Liver (tissue), 3 donors: ENCODE measurements around the gene SFXN5.

Experiments used
- CTCF ChIP-seq: fragments of 150-350 bp; IDR thresholded peaks from 2 replicates; pipeline ENCODE4 v1.5.1; 2017; ENCODE audit warnings: improper control_type of control experiment, low read depth, low read length; ENCODE audit not compliant: missing input control
- EGR1 ChIP-seq, 2 donors: IDR thresholded peaks; 2 replicates each; pipeline ENCODE4 v1.6.1; 2016 to 2018; ENCODE audit warnings: antibody characterized with exemption in 2 of 2, low read depth in 2 of 2
- FOXA2 ChIP-seq: IDR thresholded peaks from 2 replicates; pipeline ENCODE4 v1.6.1; 2016; ENCODE audit warnings: antibody characterized with exemption
- GABPA ChIP-seq, 2 donors: IDR thresholded peaks in 1 of 2; conservative IDR thresholded peaks in 1 of 2; 2 replicates each; pipeline ENCODE4 v1.6.1; 2016; ENCODE audit warnings: antibody characterized with exemption in 2 of 2, mild to moderate bottlenecking in 1 of 2, moderate library complexity in 1 of 2
- JUND ChIP-seq, 2 donors: IDR thresholded peaks; 2 replicates each; pipeline ENCODE4 v1.6.1; 2016; ENCODE audit warnings: antibody characterized with exemption in 2 of 2
- MAX ChIP-seq: IDR thresholded peaks from 2 replicates; pipeline ENCODE4 v1.6.1; 2016; ENCODE audit warnings: antibody characterized with exemption
- NR2F2 ChIP-seq: IDR thresholded peaks from 2 replicates; pipeline ENCODE4 v1.6.1; 2016; ENCODE audit warnings: antibody characterized with exemption
- RAD21 ChIP-seq, 2 donors: IDR thresholded peaks; 2 replicates each; pipeline ENCODE4 v1.6.1; 2016; ENCODE audit warnings: antibody characterized with exemption in 2 of 2, mild to moderate bottlenecking in 2 of 2
- REST ChIP-seq: IDR thresholded peaks from 2 replicates; pipeline ENCODE4 v1.6.1; 2016; ENCODE audit warnings: antibody characterized with exemption, mild to moderate bottlenecking
- RXRA ChIP-seq, 2 donors: IDR thresholded peaks; 2 replicates each; pipeline ENCODE4 v1.6.1; 2017 to 2018; ENCODE audit warnings: antibody characterized with exemption in 2 of 2, mild to moderate bottlenecking in 1 of 2
- SP1 ChIP-seq: IDR thresholded peaks from 2 replicates; pipeline ENCODE4 v1.6.1; 2018; ENCODE audit warnings: antibody characterized with exemption, mild to moderate bottlenecking
- TAF1 ChIP-seq: conservative IDR thresholded peaks from 2 replicates; pipeline ENCODE4 v1.6.1; 2016; ENCODE audit warnings: antibody characterized with exemption, mild to moderate bottlenecking
- YY1 ChIP-seq: IDR thresholded peaks from 2 replicates; pipeline ENCODE4 v1.6.1; 2016; ENCODE audit warnings: antibody characterized with exemption, mild to moderate bottlenecking
- donor health status: healthy.
- donor health status: healthy.

- TF ChIP-seq MAX (no peak), YY1 (no peak), EGR1 (IDR thresholded peaks at IDR 0.05; ENCODE audit: low read depth in 2 of 2) (no peak), CTCF (no peak), SP1 (no peak), TAF1 (no peak), RAD21 (IDR thresholded peaks at IDR 0.05) (no peak), REST (no peak), NR2F2 (no peak), JUND (IDR thresholded peaks at IDR 0.05) (no peak), GABPA (IDR thresholded peaks at IDR 0.05 in 1 of 2, conservative IDR thresholded peaks at IDR 0.05 in 1 of 2) (no peak), RXRA (IDR thresholded peaks at IDR 0.05) (no peak), FOXA2 (no peak)
Measured at GRCh38 chr2:72999729-73000725, 71.5 kb downstream of the SFXN5 start.
